Measurements from ENCODE around the gene PSAP. TPM values are rescaled to one million over a fixed set of nuclear protein-coding genes. Genes with fewer than 3 reads are reported as not detected.

Gene PSAP
- total RNA-seq, 1 donor from 2014 or later, result 210 TPM

GRCh38 chr10:71809628-71810027 lies 41.4 kb downstream of the PSAP start:
- H3K4me3 Mint-ChIP-seq, result no peak overlapping the region
- DNase-seq (no peak), ATAC-seq (ENCODE audit: low read depth) (no peak)
- no peaks in the 10 kb centered on the region for H3K9me3 Mint-ChIP-seq
- no peak for TF ChIP-seq CTCF (IDR thresholded peaks at IDR 0.05)
- no peak overlapping the region for H3K27ac Mint-ChIP-seq
- H3K27me3 Mint-ChIP-seq, result no peaks in the 10 kb centered on the region
- intact Hi-C loops (cut with micrococcal nuclease), result loop anchor here (5.0 kb wide), 2 partner anchors 37 to 412 kb away; partner anchors contain the start of genes CDH23 and VSIR
- peaks cover 2% of the 10 kb centered on the region for H3K4me1 Mint-ChIP-seq
- CTCF ChIA-PET, result interaction anchor here (1.3 to 1.5 kb wide), 2 partner anchors 86 to 211 kb away, joined by 3 to 4 read pairs; no protein-coding TSS in a partner anchor
- POLR2A ChIA-PET, result no interaction called here
- H3K36me3 Mint-ChIP-seq (ENCODE audit: low read depth), result peaks cover 2% of the 10 kb centered on the region

- no peak for ATAC-seq (ENCODE audit: low read depth)
- Mint-ChIP-seq H3K4me1 (peaks cover 2% of the 10 kb centered on the region), H3K27ac (no peak overlapping the region), H3K36me3 (ENCODE audit: low read depth) (no peaks in the 10 kb centered on the region), H3K27me3 (no peaks in the 10 kb centered on the region), H3K4me3 (no peak overlapping the region), H3K9me3 (no peaks in the 10 kb centered on the region)
- ChIA-PET CTCF (interaction anchor here (0.8 to 1.5 kb wide), 2 partner anchors 88 to 100 kb away, joined by 3 to 4 read pairs; no protein-coding TSS in a partner anchor), POLR2A (no interaction called here)
- no peak for DNase-seq
- TF ChIP-seq CTCF (IDR thresholded peaks at IDR 0.05), result no peak
- intact Hi-C loops (cut with micrococcal nuclease), result no loop called here
These were observed 43.2 kb downstream of the PSAP start for GRCh38 chr10:71807557-71808510.

GRCh38 chr10:71806704-71807556 lies 44.1 kb downstream of the PSAP start:
- ATAC-seq (ENCODE audit: low read depth), result no peak
- no peak overlapping the region for H3K27ac Mint-ChIP-seq
- no peaks in the 10 kb centered on the region for H3K27me3 Mint-ChIP-seq
- no peaks in the 10 kb centered on the region for H3K9me3 Mint-ChIP-seq
- peaks cover 2% of the 10 kb centered on the region for H3K4me1 Mint-ChIP-seq
- H3K36me3 Mint-ChIP-seq (ENCODE audit: low read depth), result no peaks in the 10 kb centered on the region
- CTCF ChIA-PET, result interaction anchor here (1.4 kb wide), 1 partner anchor 89 kb away, joined by 6 read pairs; no protein-coding TSS in a partner anchor
- no peak for TF ChIP-seq CTCF (IDR thresholded peaks at IDR 0.05)
- intact Hi-C loops (cut with micrococcal nuclease), result no loop called here
- POLR2A ChIA-PET, result no interaction called here
- no peak for DNase-seq
- no peak overlapping the region for H3K4me3 Mint-ChIP-seq

GRCh38 chr10:71805776-71806703 lies 45.0 kb downstream of the PSAP start:
- H3K9me3 Mint-ChIP-seq, result no peaks in the 10 kb centered on the region
- H3K36me3 Mint-ChIP-seq (ENCODE audit: low read depth), result no peaks in the 10 kb centered on the region
- intact Hi-C loops (cut with micrococcal nuclease), result no loop called here
- TF ChIP-seq CTCF (IDR thresholded peaks at IDR 0.05), result no peak
- H3K27ac Mint-ChIP-seq, result no peak overlapping the region
- POLR2A ChIA-PET, result interaction anchor here (0.6 kb wide), 1 partner anchor 466 kb away, joined by 3 read pairs; no protein-coding TSS in a partner anchor
- peaks cover 11% of the 10 kb centered on the region for H3K4me1 Mint-ChIP-seq
- no peaks in the 10 kb centered on the region for H3K27me3 Mint-ChIP-seq
- CTCF ChIA-PET, result interaction anchor here (1.4 to 1.7 kb wide), 3 partner anchors 90 to 101 kb away, joined by 4 to 6 read pairs (median 5); no protein-coding TSS in a partner anchor
- no peak for ATAC-seq (ENCODE audit: low read depth)
- no peak overlapping the region for H3K4me3 Mint-ChIP-seq
- DNase-seq, result no peak

Data from activated B cell treated with CpG ODN at 0.5 μM for 24 hours (primary cell).